ENCODE data around the gene SAYSD1. TPM values are rescaled to one million over a fixed set of nuclear protein-coding genes. Genes with fewer than 3 reads are reported as not detected.

SAYSD1 gene
- total RNA-seq, 4 donors from 2014 or later = 9.1 to 16.5 (median 15.1) TPM

DNA sequence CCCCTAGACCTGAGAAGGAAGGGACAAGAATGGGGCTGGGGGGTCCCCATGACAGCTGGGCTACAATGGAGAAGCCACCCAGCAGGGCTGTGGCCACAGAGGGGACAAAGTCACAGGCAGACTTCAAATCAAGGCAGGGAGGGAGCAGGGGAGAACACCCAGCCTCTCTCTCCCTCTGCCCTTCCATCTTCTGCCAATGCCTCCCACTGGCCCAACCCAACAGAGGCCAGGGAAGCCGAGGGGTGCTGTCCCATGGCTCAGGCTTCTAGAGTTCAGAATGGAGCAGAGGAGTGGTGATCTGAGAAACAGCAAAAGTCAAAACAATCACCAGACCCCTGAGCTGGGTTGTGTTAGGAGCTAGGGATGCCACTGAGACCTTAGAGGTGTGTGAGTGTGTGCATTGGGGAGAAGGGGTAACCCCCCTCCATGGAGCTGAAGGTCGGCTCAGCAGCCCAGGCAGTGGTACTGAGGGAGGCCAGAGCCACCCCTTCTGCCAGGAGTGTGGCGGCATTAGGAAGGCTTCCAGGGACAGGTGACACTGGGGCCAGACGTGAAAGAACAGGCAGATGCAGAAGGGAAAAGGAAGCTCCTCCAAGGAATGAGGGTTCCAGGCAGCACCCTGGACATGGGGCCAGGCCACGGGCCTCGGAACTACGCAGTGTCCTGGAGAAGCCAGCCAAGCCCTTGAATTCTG, 54.4 kb downstream of the SAYSD1 start:
- intact Hi-C loops (cut with DNase I; ENCODE audit: low total_unique reads) = no loop called here
- no peak for DNase-seq (ENCODE audit: low spot score in 2 of 2)
- TF ChIP-seq, protein P1, sequence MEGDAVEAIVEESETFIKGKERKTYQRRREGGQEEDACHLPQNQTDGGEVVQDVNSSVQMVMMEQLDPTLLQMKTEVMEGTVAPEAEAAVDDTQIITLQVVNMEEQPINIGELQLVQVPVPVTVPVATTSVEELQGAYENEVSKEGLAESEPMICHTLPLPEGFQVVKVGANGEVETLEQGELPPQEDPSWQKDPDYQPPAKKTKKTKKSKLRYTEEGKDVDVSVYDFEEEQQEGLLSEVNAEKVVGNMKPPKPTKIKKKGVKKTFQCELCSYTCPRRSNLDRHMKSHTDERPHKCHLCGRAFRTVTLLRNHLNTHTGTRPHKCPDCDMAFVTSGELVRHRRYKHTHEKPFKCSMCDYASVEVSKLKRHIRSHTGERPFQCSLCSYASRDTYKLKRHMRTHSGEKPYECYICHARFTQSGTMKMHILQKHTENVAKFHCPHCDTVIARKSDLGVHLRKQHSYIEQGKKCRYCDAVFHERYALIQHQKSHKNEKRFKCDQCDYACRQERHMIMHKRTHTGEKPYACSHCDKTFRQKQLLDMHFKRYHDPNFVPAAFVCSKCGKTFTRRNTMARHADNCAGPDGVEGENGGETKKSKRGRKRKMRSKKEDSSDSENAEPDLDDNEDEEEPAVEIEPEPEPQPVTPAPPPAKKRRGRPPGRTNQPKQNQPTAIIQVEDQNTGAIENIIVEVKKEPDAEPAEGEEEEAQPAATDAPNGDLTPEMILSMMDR (IDR thresholded peaks at IDR 0.05) = no peak
- TF ChIP-seq POLR2A (IDR thresholded peaks at IDR 0.05) = no peak
- no peak overlapping the region for H3K4me3 ChIP-seq (ENCODE audit: low read depth, poor library complexity, severe bottlenecking)
- 52 to 59% methylated on average over 7 of the region's 7 CpGs for WGBS, 2 donors

DNA sequence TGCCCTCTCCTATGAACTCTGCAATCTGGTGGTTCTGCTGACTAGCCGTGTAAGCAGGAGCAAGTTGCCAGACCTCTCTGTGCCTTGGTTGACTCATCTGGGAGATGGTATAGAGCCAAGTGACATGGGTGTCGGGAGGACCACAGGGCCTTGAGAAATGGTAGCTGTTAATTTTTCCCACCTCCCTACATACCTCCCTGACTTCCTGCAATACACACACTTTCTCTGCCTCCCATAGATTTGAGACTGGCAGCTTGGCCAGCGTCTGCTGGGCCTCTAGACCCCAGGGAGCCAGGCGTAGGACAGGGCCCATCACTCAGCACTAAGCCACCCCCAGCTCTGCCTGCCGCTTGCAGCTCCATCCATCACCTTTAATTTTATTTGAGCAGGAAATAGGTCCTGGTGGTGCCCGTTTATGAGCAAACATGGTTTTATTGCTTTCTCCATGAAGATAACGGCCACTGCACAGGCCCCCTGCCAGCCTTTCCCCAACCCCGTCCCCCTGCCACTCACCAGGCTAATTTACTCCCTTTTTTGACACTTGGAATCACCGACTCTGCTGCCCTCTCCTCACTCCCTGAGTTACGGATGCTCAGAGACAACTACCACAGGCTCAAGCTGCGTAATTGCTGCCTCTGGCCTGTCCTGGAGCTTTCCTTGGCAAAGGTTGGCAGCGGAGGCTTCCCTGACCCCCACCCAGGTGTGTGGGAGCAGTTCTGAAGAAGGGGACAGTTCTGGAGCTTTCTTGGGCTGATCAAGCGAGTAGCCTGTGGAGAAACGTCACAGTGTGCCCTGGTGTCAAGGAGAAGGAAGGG, 55.3 kb downstream of the SAYSD1 start:
- H3K4me3 ChIP-seq (ENCODE audit: low read depth, poor library complexity, severe bottlenecking) = no peak overlapping the region
- 60 to 66% methylated on average over 14 of the region's 14 CpGs for WGBS, 2 donors
- intact Hi-C loops (cut with DNase I; ENCODE audit: low total_unique reads) = no loop called here
- no peak for DNase-seq (ENCODE audit: low spot score in 2 of 2)
- TF ChIP-seq, protein P1 (IDR thresholded peaks at IDR 0.05) = no peak
- no peak for TF ChIP-seq POLR2A (IDR thresholded peaks at IDR 0.05)

DNA sequence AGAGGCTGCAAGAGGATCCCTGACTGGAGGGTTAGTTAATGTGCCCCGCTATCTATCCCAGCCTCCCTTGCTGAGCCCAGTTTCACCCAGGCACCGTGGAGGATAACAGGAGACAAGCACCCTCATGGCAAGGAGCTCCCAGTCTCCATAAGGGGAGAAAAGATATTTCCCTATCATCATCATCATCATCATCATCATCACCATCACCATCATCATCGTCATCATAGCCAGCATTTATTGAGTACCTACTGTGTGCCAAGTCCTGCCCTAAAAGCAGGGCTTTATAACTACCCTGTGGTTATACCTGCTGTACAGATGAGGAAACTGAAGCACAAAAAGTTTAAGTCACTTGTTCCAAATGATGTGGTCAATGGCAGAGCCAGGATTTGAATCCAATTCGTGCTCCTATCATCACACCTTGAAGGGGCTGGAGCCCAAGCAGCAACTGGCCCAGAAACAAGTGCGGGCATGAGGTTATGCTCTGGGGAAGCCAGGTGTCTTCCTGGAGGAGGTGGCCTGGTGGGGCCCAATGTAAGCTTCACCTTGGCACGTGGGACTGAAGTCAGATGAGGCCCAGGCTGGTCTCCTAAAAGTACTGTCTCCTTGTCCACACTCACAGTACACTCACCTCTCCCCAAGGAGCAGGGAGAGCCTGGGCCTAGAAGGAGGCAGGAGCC, 56.4 kb downstream of the SAYSD1 start:
- TF ChIP-seq POLR2A (IDR thresholded peaks at IDR 0.05) = no peak
- TF ChIP-seq, protein P1 (IDR thresholded peaks at IDR 0.05) = no peak
- 80 to 82% methylated on average over 6 of the region's 6 CpGs for WGBS, 2 donors
- intact Hi-C loops (cut with DNase I; ENCODE audit: low total_unique reads) = no loop called here
- no peak for DNase-seq (ENCODE audit: low spot score in 2 of 2)
- H3K4me3 ChIP-seq (ENCODE audit: low read depth, poor library complexity, severe bottlenecking) = no peak overlapping the region

DNA sequence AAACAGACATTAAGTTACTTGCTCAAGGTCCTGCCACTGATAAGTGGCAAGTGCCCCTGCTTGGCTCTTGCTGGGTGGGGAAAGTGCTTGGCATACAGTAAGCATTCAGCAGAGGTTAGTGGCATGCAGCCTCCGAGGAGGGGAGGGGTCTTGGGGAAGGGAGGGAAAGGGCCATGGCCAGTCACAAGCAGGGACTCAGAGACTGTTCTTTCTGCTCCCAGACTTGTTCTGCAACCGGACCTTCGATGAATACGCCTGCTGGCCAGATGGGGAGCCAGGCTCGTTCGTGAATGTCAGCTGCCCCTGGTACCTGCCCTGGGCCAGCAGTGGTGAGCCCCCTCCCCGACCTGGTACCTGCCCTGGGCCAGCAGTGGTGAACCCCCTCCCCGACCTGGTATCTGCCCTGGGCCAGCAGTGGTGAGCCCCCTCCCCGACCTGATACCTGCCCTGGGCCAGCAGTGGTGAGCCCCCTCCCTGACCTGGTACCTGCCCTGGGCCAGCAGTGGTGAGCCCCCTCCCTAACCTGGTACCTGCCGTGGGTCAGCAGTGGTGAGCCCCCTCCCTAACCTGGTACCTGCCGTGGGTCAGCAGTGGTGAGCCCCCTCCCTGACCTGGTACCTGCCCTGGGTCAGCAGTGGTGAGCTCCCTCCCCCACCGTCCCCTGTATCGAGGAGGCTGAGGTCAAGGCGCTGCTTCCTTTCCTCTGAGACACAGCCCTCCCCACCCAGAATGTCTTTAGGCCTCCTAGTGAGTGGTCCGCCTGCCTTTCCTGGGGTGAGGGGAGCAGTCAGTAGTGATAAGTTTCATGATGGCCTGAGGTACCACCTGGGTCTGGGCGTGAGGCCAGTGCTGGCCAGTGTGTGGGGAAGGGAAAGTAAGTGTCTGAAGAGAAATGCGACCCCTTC, 57.5 kb downstream of the SAYSD1 start:
- DNase-seq (ENCODE audit: low spot score in 2 of 2) = no peak
- intact Hi-C loops (cut with DNase I; ENCODE audit: low total_unique reads) = no loop called here
- WGBS, 2 donors = 51 to 55% methylated on average over 11 to 13 of the region's 17 CpGs
- TF ChIP-seq POLR2A (IDR thresholded peaks at IDR 0.05) = no peak
- TF ChIP-seq, protein P1 (IDR thresholded peaks at IDR 0.05) = no peak
- H3K4me3 ChIP-seq (ENCODE audit: low read depth, poor library complexity, severe bottlenecking) = no peak overlapping the region

DNA sequence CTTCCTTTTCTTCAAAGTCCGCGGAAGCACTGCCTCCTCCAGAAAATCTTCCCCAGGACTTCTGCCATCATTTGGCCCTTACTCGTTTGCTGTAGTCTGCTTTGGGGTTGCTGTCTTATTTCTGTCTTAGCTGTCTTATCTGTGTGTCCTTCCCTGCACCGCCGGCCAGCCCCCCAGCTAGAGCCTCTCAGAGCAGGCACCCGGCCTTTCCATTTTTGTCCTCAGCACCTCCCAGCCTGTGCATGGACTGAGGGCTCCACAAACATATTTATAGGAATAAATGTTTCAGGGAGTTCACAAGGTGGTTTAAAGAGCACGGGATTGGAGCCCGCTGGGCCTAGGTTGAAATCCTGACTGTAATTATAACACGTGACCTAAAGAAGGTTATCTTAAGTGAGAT, 58.3 kb downstream of the SAYSD1 start:
- intact Hi-C loops (cut with DNase I; ENCODE audit: low total_unique reads) = no loop called here
- TF ChIP-seq, protein P1 (IDR thresholded peaks at IDR 0.05) = no peak
- TF ChIP-seq POLR2A (IDR thresholded peaks at IDR 0.05) = no peak
- 86 to 87% methylated on average over 9 of the region's 9 CpGs for WGBS, 2 donors
- DNase-seq (ENCODE audit: low spot score in 2 of 2) = no peak
- H3K4me3 ChIP-seq (ENCODE audit: low read depth, poor library complexity, severe bottlenecking) = no peak overlapping the region

All from lower leg skin (tissue), 4 donors.